ENCODE results near the gene BMPR1B.

BMPR1B gene

GRCh38 chr4:94905511-94905910, 147.8 kb downstream of the BMPR1B start:
- DNase-seq (ENCODE audit: low spot score in 2 of 2) (no peak), ATAC-seq (replicated peaks; ENCODE audit: extremely low read depth, poor library complexity, severe bottlenecking) (no peak)
- Mint-ChIP-seq H3K4me1 (no peaks in the 10 kb centered on the region), H3K36me3 (ENCODE audit: insufficient read depth) (no peaks in the 10 kb centered on the region), H3K4me3 (no peak overlapping the region), H3K27ac (ENCODE audit: low read depth) (no peak overlapping the region), H3K9me3 (no peaks in the 10 kb centered on the region), H3K27me3 (no peaks in the 10 kb centered on the region)

GRCh38 chr4:94909645-94910044, 151.9 kb downstream of the BMPR1B start:
- Mint-ChIP-seq H3K36me3 (ENCODE audit: insufficient read depth) (no peaks in the 10 kb centered on the region), H3K4me1 (peaks cover 9% of the 10 kb centered on the region), H3K27me3 (no peaks in the 10 kb centered on the region), H3K9me3 (peaks cover 12% of the 10 kb centered on the region), H3K4me3 (no peak overlapping the region), H3K27ac (ENCODE audit: low read depth) (no peak overlapping the region)
- DNase-seq (ENCODE audit: low spot score in 2 of 2) (no peak), ATAC-seq (replicated peaks; ENCODE audit: extremely low read depth, poor library complexity, severe bottlenecking) (no peak)

- no peak overlapping the region for H3K4me3 Mint-ChIP-seq
- no peaks in the 10 kb centered on the region for H3K27me3 Mint-ChIP-seq
- H3K4me1 Mint-ChIP-seq: peaks cover 9% of the 10 kb centered on the region
- peaks cover 17% of the 10 kb centered on the region for H3K9me3 Mint-ChIP-seq
- ATAC-seq (replicated peaks; ENCODE audit: extremely low read depth, poor library complexity, severe bottlenecking) (no peak), DNase-seq (ENCODE audit: low spot score in 2 of 2) (no peak)
- H3K36me3 Mint-ChIP-seq (ENCODE audit: insufficient read depth): no peaks in the 10 kb centered on the region
- H3K27ac Mint-ChIP-seq (ENCODE audit: low read depth): no peak overlapping the region
Measured at GRCh38 chr4:94911106-94911505, 153.4 kb downstream of the BMPR1B start.

DNA sequence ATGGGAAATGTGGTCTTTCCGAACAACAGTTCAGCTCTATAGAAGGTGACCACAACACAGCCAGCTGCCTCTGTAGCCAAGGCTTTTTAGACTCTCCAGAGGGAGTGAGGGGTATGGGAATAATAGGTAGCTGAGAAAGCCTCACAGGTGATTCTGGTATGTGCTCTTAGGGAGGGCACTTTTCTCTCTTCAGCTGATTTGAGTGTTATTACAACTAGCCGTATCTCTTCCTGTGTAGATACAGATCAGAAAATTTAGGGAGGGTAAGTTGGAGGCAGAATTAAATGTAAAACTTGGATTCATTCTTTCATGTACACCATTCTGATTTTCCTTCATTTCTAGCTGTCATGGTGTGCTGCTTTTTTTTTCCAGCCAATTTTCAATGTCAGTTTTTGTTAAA, 154.9 kb downstream of the BMPR1B start:
- Mint-ChIP-seq H3K9me3 (peaks cover 22% of the 10 kb centered on the region), H3K4me1 (peaks cover 9% of the 10 kb centered on the region), H3K27ac (ENCODE audit: low read depth) (no peak overlapping the region), H3K27me3 (no peaks in the 10 kb centered on the region), H3K36me3 (ENCODE audit: insufficient read depth) (no peaks in the 10 kb centered on the region), H3K4me3 (no peak overlapping the region)
- no peak for DNase-seq (ENCODE audit: low spot score in 2 of 2)
- no peak for ATAC-seq (replicated peaks; ENCODE audit: extremely low read depth, poor library complexity, severe bottlenecking)

GRCh38 chr4:94913316-94913715, 155.6 kb downstream of the BMPR1B start:
- DNase-seq (ENCODE audit: low spot score in 2 of 2) (no peak), ATAC-seq (replicated peaks; ENCODE audit: extremely low read depth, poor library complexity, severe bottlenecking) (no peak)
- Mint-ChIP-seq H3K4me1 (peaks cover 9% of the 10 kb centered on the region), H3K27me3 (no peaks in the 10 kb centered on the region), H3K27ac (ENCODE audit: low read depth) (no peak overlapping the region), H3K4me3 (no peak overlapping the region), H3K36me3 (ENCODE audit: insufficient read depth) (no peaks in the 10 kb centered on the region), H3K9me3 (peaks cover 22% of the 10 kb centered on the region)

GRCh38 chr4:94917146-94917545, 159.4 kb downstream of the BMPR1B start:
- no peaks in the 10 kb centered on the region for H3K27me3 Mint-ChIP-seq
- DNase-seq (ENCODE audit: low spot score in 2 of 2) (no peak), ATAC-seq (replicated peaks; ENCODE audit: extremely low read depth, poor library complexity, severe bottlenecking) (no peak)
- H3K4me3 Mint-ChIP-seq: no peak overlapping the region
- H3K4me1 Mint-ChIP-seq: peaks cover 9% of the 10 kb centered on the region
- peaks cover 17% of the 10 kb centered on the region for H3K9me3 Mint-ChIP-seq
- no peak overlapping the region for H3K27ac Mint-ChIP-seq (ENCODE audit: low read depth)
- H3K36me3 Mint-ChIP-seq (ENCODE audit: insufficient read depth): no peaks in the 10 kb centered on the region

GRCh38 chr4:94918543-94918942, 160.8 kb downstream of the BMPR1B start:
- no peaks in the 10 kb centered on the region for H3K36me3 Mint-ChIP-seq (ENCODE audit: insufficient read depth)
- H3K9me3 Mint-ChIP-seq: peaks cover 17% of the 10 kb centered on the region
- H3K27ac Mint-ChIP-seq (ENCODE audit: low read depth): no peak overlapping the region
- no peak for DNase-seq (ENCODE audit: low spot score in 2 of 2)
- peaks cover 7% of the 10 kb centered on the region for H3K4me1 Mint-ChIP-seq
- no peaks in the 10 kb centered on the region for H3K27me3 Mint-ChIP-seq
- H3K4me3 Mint-ChIP-seq: no peak overlapping the region
- ATAC-seq (replicated peaks; ENCODE audit: extremely low read depth, poor library complexity, severe bottlenecking): no peak

GRCh38 chr4:94920369-94920768, 162.6 kb downstream of the BMPR1B start:
- ATAC-seq (replicated peaks; ENCODE audit: extremely low read depth, poor library complexity, severe bottlenecking) (no peak), DNase-seq (ENCODE audit: low spot score in 2 of 2) (no peak)
- H3K4me1 Mint-ChIP-seq: no peaks in the 10 kb centered on the region
- H3K27ac Mint-ChIP-seq (ENCODE audit: low read depth): no peak overlapping the region
- H3K27me3 Mint-ChIP-seq: no peaks in the 10 kb centered on the region
- no peak overlapping the region for H3K4me3 Mint-ChIP-seq
- H3K36me3 Mint-ChIP-seq (ENCODE audit: insufficient read depth): no peaks in the 10 kb centered on the region
- peaks cover 10% of the 10 kb centered on the region for H3K9me3 Mint-ChIP-seq

GRCh38 chr4:94924566-94924965, 166.8 kb downstream of the BMPR1B start:
- DNase-seq (ENCODE audit: low spot score in 2 of 2): no peak
- Mint-ChIP-seq H3K4me1 (no peaks in the 10 kb centered on the region), H3K9me3 (peaks cover 6% of the 10 kb centered on the region), H3K27ac (ENCODE audit: low read depth) (no peak overlapping the region), H3K27me3 (no peaks in the 10 kb centered on the region), H3K36me3 (ENCODE audit: insufficient read depth) (no peaks in the 10 kb centered on the region), H3K4me3 (no peak overlapping the region)
- no peak for ATAC-seq (replicated peaks; ENCODE audit: extremely low read depth, poor library complexity, severe bottlenecking)

DNA sequence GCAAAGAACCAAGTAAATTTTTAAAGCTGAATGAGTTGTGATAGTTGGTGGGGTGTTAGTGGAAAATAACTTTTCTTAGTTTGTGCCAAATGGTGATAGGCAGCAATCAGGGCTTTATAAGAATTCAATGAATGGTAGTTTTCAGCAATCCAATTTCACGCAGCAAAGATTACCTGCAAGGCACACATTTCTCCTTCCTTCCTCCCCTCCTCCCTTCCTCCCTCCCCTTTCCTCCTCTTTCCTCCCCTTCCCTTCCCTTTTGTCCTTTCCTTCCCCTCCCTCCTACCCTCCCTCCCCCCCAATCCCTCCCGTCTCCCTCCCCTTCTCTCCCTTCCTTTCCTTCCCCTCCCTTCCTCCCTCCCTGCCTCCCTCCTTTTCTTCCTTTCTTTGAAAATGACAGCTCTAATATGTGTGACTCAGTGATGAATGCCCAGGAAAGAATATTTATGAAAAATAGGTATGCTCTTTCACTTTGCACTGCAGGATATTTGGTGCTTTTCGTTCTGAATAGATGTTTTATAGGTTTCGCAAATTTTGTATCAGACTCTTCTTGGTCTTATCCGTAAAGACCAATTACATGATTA, 168.1 kb downstream of the BMPR1B start:
- no peaks in the 10 kb centered on the region for H3K36me3 Mint-ChIP-seq (ENCODE audit: insufficient read depth)
- H3K4me3 Mint-ChIP-seq: no peak overlapping the region
- peaks cover 6% of the 10 kb centered on the region for H3K9me3 Mint-ChIP-seq
- H3K27me3 Mint-ChIP-seq: no peaks in the 10 kb centered on the region
- no peak for ATAC-seq (replicated peaks; ENCODE audit: extremely low read depth, poor library complexity, severe bottlenecking)
- H3K4me1 Mint-ChIP-seq: no peaks in the 10 kb centered on the region
- no peak for DNase-seq (ENCODE audit: low spot score in 2 of 2)
- H3K27ac Mint-ChIP-seq (ENCODE audit: low read depth): no peak overlapping the region

DNA sequence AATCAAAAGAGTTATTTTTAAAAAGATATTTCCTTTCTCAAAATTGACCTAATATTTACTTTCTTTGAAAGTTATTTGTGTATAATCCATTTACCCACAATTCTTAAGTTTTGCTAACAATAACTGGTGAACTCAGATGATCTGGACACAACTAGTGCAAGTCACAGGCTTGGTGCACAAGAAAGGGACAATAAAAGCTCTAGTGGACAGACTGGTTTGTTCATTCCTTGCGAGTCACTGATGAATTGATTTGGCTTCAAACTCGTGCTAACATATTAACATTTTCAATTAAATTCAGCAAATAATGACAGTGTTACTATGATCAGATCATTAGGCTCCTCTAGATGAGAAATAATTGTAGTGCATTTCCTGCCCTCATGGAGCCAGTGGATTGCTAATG, 169.2 kb downstream of the BMPR1B start:
- Mint-ChIP-seq H3K9me3 (peaks cover 6% of the 10 kb centered on the region), H3K27ac (ENCODE audit: low read depth) (no peak overlapping the region), H3K4me1 (no peaks in the 10 kb centered on the region), H3K36me3 (ENCODE audit: insufficient read depth) (no peaks in the 10 kb centered on the region), H3K27me3 (no peaks in the 10 kb centered on the region), H3K4me3 (no peak overlapping the region)
- DNase-seq (ENCODE audit: low spot score in 2 of 2) (no peak), ATAC-seq (replicated peaks; ENCODE audit: extremely low read depth, poor library complexity, severe bottlenecking) (no peak)

GRCh38 chr4:94927696-94928095, 169.9 kb downstream of the BMPR1B start:
- no peak for ATAC-seq (replicated peaks; ENCODE audit: extremely low read depth, poor library complexity, severe bottlenecking)
- DNase-seq (ENCODE audit: low spot score in 2 of 2): no peak
- H3K4me3 Mint-ChIP-seq: no peak overlapping the region
- H3K4me1 Mint-ChIP-seq: no peaks in the 10 kb centered on the region
- no peaks in the 10 kb centered on the region for H3K27me3 Mint-ChIP-seq
- H3K27ac Mint-ChIP-seq (ENCODE audit: low read depth): no peak overlapping the region
- peaks cover 6% of the 10 kb centered on the region for H3K9me3 Mint-ChIP-seq
- no peaks in the 10 kb centered on the region for H3K36me3 Mint-ChIP-seq (ENCODE audit: insufficient read depth)

DNA sequence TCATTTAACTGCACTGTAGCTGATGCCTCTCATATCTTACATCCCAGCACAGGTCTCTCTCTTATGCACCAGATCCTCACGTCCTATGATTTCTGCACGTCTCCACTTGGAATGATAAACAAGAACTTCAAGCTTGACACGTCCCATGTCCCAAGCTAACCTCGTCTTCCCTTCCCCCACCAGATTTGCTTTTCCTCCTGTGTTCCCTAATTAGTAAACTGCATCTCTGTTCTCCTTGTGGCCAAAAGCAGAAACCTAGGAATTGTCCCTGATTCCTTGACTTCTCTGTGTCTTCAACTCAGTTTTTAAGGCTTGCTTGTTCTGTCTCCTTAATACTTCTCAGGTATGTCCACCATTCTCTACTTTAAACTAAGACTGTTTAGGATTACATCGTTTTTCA, 171.9 kb downstream of the BMPR1B start:
- H3K27ac Mint-ChIP-seq (ENCODE audit: low read depth): no peak overlapping the region
- peaks cover 1% of the 10 kb centered on the region for H3K36me3 Mint-ChIP-seq (ENCODE audit: insufficient read depth)
- H3K4me3 Mint-ChIP-seq: no peak overlapping the region
- no peaks in the 10 kb centered on the region for H3K27me3 Mint-ChIP-seq
- H3K4me1 Mint-ChIP-seq: no peaks in the 10 kb centered on the region
- peaks cover 6% of the 10 kb centered on the region for H3K9me3 Mint-ChIP-seq
- no peak for DNase-seq (ENCODE audit: low spot score in 2 of 2)
- no peak for ATAC-seq (replicated peaks; ENCODE audit: extremely low read depth, poor library complexity, severe bottlenecking)

DNA sequence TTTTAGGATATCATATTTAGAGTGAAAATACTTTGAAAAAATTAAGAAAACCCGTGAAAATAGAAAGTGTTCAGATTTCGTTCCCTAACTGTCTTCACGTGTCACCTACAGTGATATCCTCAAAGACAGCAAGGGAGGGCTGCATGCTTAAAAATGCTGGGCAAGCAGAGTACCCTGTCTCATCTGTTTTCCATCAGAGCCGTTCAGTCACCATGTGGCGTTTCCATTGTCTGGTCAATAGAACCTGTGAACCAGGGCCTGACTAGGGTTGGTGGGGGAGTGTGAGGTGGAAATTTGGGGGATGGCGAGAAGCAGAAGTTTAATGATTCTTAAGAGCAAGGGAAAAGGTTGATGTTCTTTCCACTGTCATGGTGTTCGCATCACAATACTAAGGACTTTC, 173.9 kb downstream of the BMPR1B start:
- Mint-ChIP-seq H3K36me3 (ENCODE audit: insufficient read depth) (peaks cover 1% of the 10 kb centered on the region), H3K4me3 (no peak overlapping the region)
- ATAC-seq (replicated peaks; ENCODE audit: extremely low read depth, poor library complexity, severe bottlenecking): no peak

More for the DNA sequence above, 173.9 kb downstream of the BMPR1B start:
- H3K9me3 Mint-ChIP-seq: peaks cover 6% of the 10 kb centered on the region
- no peaks in the 10 kb centered on the region for H3K4me1 Mint-ChIP-seq
- no peaks in the 10 kb centered on the region for H3K27me3 Mint-ChIP-seq
- DNase-seq (ENCODE audit: low spot score in 2 of 2): no peak
- no peak overlapping the region for H3K27ac Mint-ChIP-seq (ENCODE audit: low read depth)

All from central memory CD8-positive, alpha-beta T cell (primary cell).